Osteocyte (in vitro differentiated cells): ENCODE data around the gene KDM6A. TPM values are rescaled to one million over a fixed set of nuclear protein-coding genes. Genes with fewer than 3 reads are reported as not detected.
"Not testable (repeated sequence)": the region's sequence is repeated elsewhere in the genome, so short reads cannot be mapped to it uniquely, and the experiment has no call there.

Experiments
- DNase-seq: peaks from one replicate; pipeline ENCODE4 v3.0.0; 2021; ENCODE audit warnings: mixed read lengths; ENCODE audit not compliant: unreplicated experiment; ENCODE audit errors: extremely low spot score
- H3K27ac Mint-ChIP-seq: one replicate; pipeline ENCODE4 v1.8.0; 2021; ENCODE audit warnings: mild to moderate bottlenecking, mixed read lengths; ENCODE audit not compliant: unreplicated experiment
- H3K27me3 Mint-ChIP-seq: one replicate; pipeline ENCODE4 v1.8.0; 2021; ENCODE audit warnings: mixed read lengths; ENCODE audit not compliant: unreplicated experiment
- H3K36me3 Mint-ChIP-seq: one replicate; pipeline ENCODE4 v1.8.0; 2021; ENCODE audit warnings: mixed read lengths; ENCODE audit not compliant: unreplicated experiment
- H3K4me1 Mint-ChIP-seq: one replicate; pipeline ENCODE4 v1.8.0; 2021; ENCODE audit warnings: mixed read lengths; ENCODE audit not compliant: unreplicated experiment
- H3K4me3 Mint-ChIP-seq: one replicate; pipeline ENCODE4 v1.8.0; 2021; ENCODE audit warnings: mild to moderate bottlenecking, moderate library complexity, mixed read lengths; ENCODE audit not compliant: unreplicated experiment
- H3K9me3 Mint-ChIP-seq: one replicate; pipeline ENCODE4 v1.8.0; 2021; ENCODE audit warnings: mixed read lengths; ENCODE audit not compliant: unreplicated experiment
- CTCF ChIP-seq: fragments of 200-600 bp; sonication (generic); IDR thresholded peaks from 2 replicates; pipeline ENCODE4 v1.5.0; 2021; ENCODE audit warnings: antibody characterized with exemption, mild to moderate bottlenecking, moderate library complexity
- total RNA-seq: library from RNA; stranded (reverse); gene quantifications from 2 replicates; pipeline ENCODE4 v1.2.1, GENCODE V29; 2021

Gene KDM6A
- total RNA-seq, 1 donor from 2014 or later: 17.6 TPM

GRCh38 chrX:44843318-44843702 is 29.7 kb upstream of the KDM6A start:
- DNase-seq: no peak
- no peaks in the 10 kb centered on the region for H3K4me1 Mint-ChIP-seq
- no peaks in the 10 kb centered on the region for H3K36me3 Mint-ChIP-seq
- H3K9me3 Mint-ChIP-seq: peaks cover 6% of the 10 kb centered on the region
- H3K4me3 Mint-ChIP-seq: no peak overlapping the region
- TF ChIP-seq CTCF: no peak
- H3K27ac Mint-ChIP-seq: no peak overlapping the region
- no peaks in the 10 kb centered on the region for H3K27me3 Mint-ChIP-seq

- no peaks in the 10 kb centered on the region for H3K27me3 Mint-ChIP-seq
- no peaks in the 10 kb centered on the region for H3K36me3 Mint-ChIP-seq
- no peaks in the 10 kb centered on the region for H3K4me1 Mint-ChIP-seq
- no peak for TF ChIP-seq CTCF
- no peak for DNase-seq
- H3K4me3 Mint-ChIP-seq: no peak within 1 kb of the TSS
- no peak within 1 kb of the TSS for H3K27ac Mint-ChIP-seq
- peaks cover 6% of the 10 kb centered on the region for H3K9me3 Mint-ChIP-seq
Observed at GRCh38 chrX:44843753-44844152, 29.2 kb upstream of the KDM6A start, which contains the start of gene DUSP21. Gene DUSP21 (plus strand): TSS chrX:44844021. CDS start chrX:44844133, 112 bp downstream.

GRCh38 chrX:44844204-44844603 is 28.8 kb upstream of the KDM6A start:
- Mint-ChIP-seq H3K36me3 (no peaks in the 10 kb centered on the region), H3K27ac (no peak overlapping the region), H3K27me3 (no peaks in the 10 kb centered on the region), H3K4me3 (no peak overlapping the region), H3K4me1 (no peaks in the 10 kb centered on the region), H3K9me3 (peaks cover 6% of the 10 kb centered on the region)
- no peak for TF ChIP-seq CTCF
- DNase-seq: no peak

- H3K9me3 Mint-ChIP-seq, H3K4me1 Mint-ChIP-seq, H3K27me3 Mint-ChIP-seq, H3K36me3 Mint-ChIP-seq, H3K27ac Mint-ChIP-seq, H3K4me3 Mint-ChIP-seq, DNase-seq: not testable (repeated sequence)
Observed at GRCh38 chrX:44850891-44851290, 22.1 kb upstream of the KDM6A start.

GRCh38 chrX:44871114-44871645 is 1.8 kb upstream of the KDM6A start:
- Mint-ChIP-seq H3K27ac (peak overlapping the region; percentile 27), H3K4me1 (peaks cover 13% of the 10 kb centered on the region), H3K4me3 (peak overlapping the region; percentile 43), H3K36me3 (no peaks in the 10 kb centered on the region), H3K27me3 (no peaks in the 10 kb centered on the region), H3K9me3 (peaks cover 5% of the 10 kb centered on the region)
- no peak for TF ChIP-seq CTCF
- no peak for DNase-seq
